GM23338 (cell line): ENCODE measurements around the gene AGAP1. TPM values are rescaled to one million over a fixed set of nuclear protein-coding genes. Genes with fewer than 3 reads are reported as not detected.

Experiments
- ATAC-seq: fragments of 200-7000 bp; cut with Tn5 transposase; 3 replicates; pipeline ENCODE4 v1.9.1; 2020
- DNase-seq: peaks from one replicate; pipeline ENCODE4 v3.0.0-alpha.2; 2015; ENCODE audit warnings: low spot score
- H2AFZ ChIP-seq: fragments of 200-600 bp; sonication (generic); 2 replicates; pipeline ENCODE4 v1.8.0; 2016; ENCODE audit warnings: antibody characterized with exemption, mild to moderate bottlenecking, moderate library complexity
- H3F3A ChIP-seq: fragments of 200-600 bp; sonication (generic); replicated peaks from 2 replicates; pipeline ENCODE4 v1.8.0; 2017; ENCODE audit warnings: antibody characterized with exemption, mixed run types, low read depth
- H3K27ac ChIP-seq: fragments of 200-600 bp; sonication (generic); 2 replicates; pipeline ENCODE4 v1.6.1; 2016; ENCODE audit warnings: low read depth
- H3K27me3 ChIP-seq: fragments of 200-600 bp; sonication (generic); 2 replicates; pipeline ENCODE4 v1.8.0; 2016; ENCODE audit warnings: mild to moderate bottlenecking, mixed run types, moderate library complexity; ENCODE audit not compliant: insufficient read depth
- H3K36me3 ChIP-seq: fragments of 200-600 bp; sonication (generic); 2 replicates; pipeline ENCODE4 v1.8.0; 2016; ENCODE audit warnings: mild to moderate bottlenecking; ENCODE audit not compliant: insufficient read depth
- H3K4me1 ChIP-seq: fragments of 200-600 bp; sonication (generic); 2 replicates; pipeline ENCODE4 v1.8.0; 2016; ENCODE audit warnings: mild to moderate bottlenecking, moderate library complexity; ENCODE audit not compliant: insufficient read depth
- H3K4me2 ChIP-seq: fragments of 200-600 bp; sonication (generic); 2 replicates; pipeline ENCODE4 v1.7.1; 2017; ENCODE audit warnings: mixed run types
- H3K4me3 ChIP-seq: fragments of 200-600 bp; sonication (generic); 2 replicates; pipeline ENCODE4 v1.6.1; 2016; ENCODE audit warnings: mixed run types
- H3K79me2 ChIP-seq: fragments of 200-600 bp; sonication (generic); replicated peaks from 2 replicates; pipeline ENCODE4 v1.8.0; 2017; ENCODE audit warnings: mild to moderate bottlenecking; ENCODE audit not compliant: insufficient read depth
- H3K9me2 ChIP-seq: fragments of 200-600 bp; sonication (generic); 2 replicates; pipeline ENCODE4 v1.8.0; 2017; ENCODE audit not compliant: insufficient read depth
- H4K20me1 ChIP-seq: fragments of 200-600 bp; sonication (generic); replicated peaks from 2 replicates; pipeline ENCODE4 v1.8.0; 2017; ENCODE audit warnings: mild to moderate bottlenecking; ENCODE audit not compliant: insufficient read depth
- H3K27ac Mint-ChIP-seq: 2 replicates; pipeline ENCODE4 v1.8.0; 2020; ENCODE audit warnings: inconsistent platforms, mild to moderate bottlenecking, moderate library complexity, mixed read lengths
- H3K27me3 Mint-ChIP-seq: 3 replicates; pipeline ENCODE4 v1.8.0; 2022; ENCODE audit warnings: low read depth, mild to moderate bottlenecking, moderate library complexity, mixed read lengths, inconsistent platforms; ENCODE audit not compliant: insufficient read depth, poor library complexity
- H3K36me3 Mint-ChIP-seq: 3 replicates; pipeline ENCODE4 v1.8.0; 2021; ENCODE audit warnings: low read depth, mild to moderate bottlenecking, inconsistent platforms, moderate library complexity, mixed read lengths
- H3K4me1 Mint-ChIP-seq: 3 replicates; pipeline ENCODE4 v1.8.0; 2020; ENCODE audit warnings: mild to moderate bottlenecking, inconsistent platforms, mixed read lengths
- H3K4me3 Mint-ChIP-seq: 3 replicates; pipeline ENCODE4 v1.8.0; 2021; ENCODE audit warnings: moderate library complexity, mild to moderate bottlenecking, inconsistent platforms, mixed read lengths
- H3K9me3 Mint-ChIP-seq: 3 replicates; pipeline ENCODE4 v1.8.0; 2020; ENCODE audit warnings: moderate library complexity, mild to moderate bottlenecking, inconsistent platforms, mixed read lengths
- EZH2 ChIP-seq: fragments of 200-600 bp; sonication (generic); IDR thresholded peaks from one replicate; pipeline ENCODE4 v1.8.0; 2017; ENCODE audit warnings: antibody characterized with exemption, mild to moderate bottlenecking, low read depth; ENCODE audit not compliant: unreplicated experiment
- JUNB ChIP-seq: IDR thresholded peaks from one replicate; pipeline ENCODE4 v1.6.1; 2016; ENCODE audit warnings: antibody characterized with exemption; ENCODE audit not compliant: unreplicated experiment
- NANOG ChIP-seq: IDR thresholded peaks from 2 replicates; pipeline ENCODE4 v1.6.1; 2016; ENCODE audit warnings: antibody characterized with exemption, borderline replicate concordance
- POLR2AphosphoS5 ChIP-seq: IDR thresholded peaks from 2 replicates; pipeline ENCODE4 v1.6.1; 2016; ENCODE audit warnings: antibody characterized with exemption, low read depth
- STAT1 ChIP-seq: IDR thresholded peaks from one replicate; pipeline ENCODE4 v1.6.1; 2016; ENCODE audit warnings: antibody characterized with exemption; ENCODE audit not compliant: unreplicated experiment
- ZNF331 ChIP-seq: fragments of 250-450 bp; sonication (Bioruptor Pico); IDR thresholded peaks from 2 replicates; pipeline ENCODE4 v1.5.0; 2020; ENCODE audit warnings: low read depth, mild to moderate bottlenecking, moderate library complexity
- polyA plus RNA-seq: library from polyadenylated mRNA; unstranded; fragments of >200 nt; fragmentation: Nextera tagmentation; extraction: Ambion mirVana; gene quantifications from 2 replicates; pipeline ENCODE4 v1.2.1, GENCODE V29; 2016
- total RNA-seq: library from RNA; depleted of rRNA; stranded (reverse); fragments of >200 nt; shearing (Covaris generic); gene quantifications from 2 replicates; pipeline ENCODE4 v1.2.3, GENCODE V29; 2014
- TF ChIP-seq, protein P1 (sequence below): IDR thresholded peaks from one replicate; pipeline ENCODE4 v1.6.1; 2018; ENCODE audit warnings: antibody characterized with exemption; ENCODE audit not compliant: unreplicated experiment
- TF ChIP-seq, protein P2 (sequence below): IDR thresholded peaks from 2 replicates; pipeline ENCODE4 v1.6.1; 2016; ENCODE audit warnings: antibody characterized with exemption
- TF ChIP-seq, protein P3 (sequence below): fragments of 250-450 bp; sonication (Bioruptor Pico); IDR thresholded peaks from 2 replicates; pipeline ENCODE4 v1.5.0; 2020; ENCODE audit warnings: mild to moderate bottlenecking, moderate library complexity

The AGAP1 gene
- total and polyA plus RNA-seq, 2 experiments from 2014 or later, result 13.3 to 27.9 TPM

DNA sequence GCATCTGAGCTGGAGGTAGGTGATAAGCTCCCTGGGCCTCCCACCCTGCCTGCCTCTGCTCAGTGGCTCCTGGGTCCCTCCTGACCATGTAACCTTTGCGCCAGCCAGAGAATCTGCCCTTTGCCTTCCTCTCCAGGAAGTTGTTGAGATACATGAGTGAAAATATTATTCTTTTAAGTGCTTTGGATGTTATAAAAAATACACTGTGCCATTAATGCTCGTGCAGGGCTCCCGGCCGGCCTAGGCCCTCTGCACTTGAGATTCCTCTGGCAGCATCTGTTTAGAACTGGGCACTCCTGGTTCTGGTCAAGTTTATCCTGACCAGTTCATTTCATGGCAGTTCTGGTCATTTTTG lies 18.8 kb downstream of the AGAP1 start:
- Mint-ChIP-seq H3K4me3 (no peak overlapping the region), H3K27me3 (peaks cover 11% of the 10 kb centered on the region), H3K36me3 (peaks cover 21% of the 10 kb centered on the region), H3K27ac (no peak overlapping the region), H3K4me1 (peaks cover 26% of the 10 kb centered on the region), H3K9me3 (peaks cover 15% of the 10 kb centered on the region)
- H3K79me2 ChIP-seq, result peaks cover 99% of the 10 kb centered on the region
- TF ChIP-seq JUNB (no peak), NANOG (no peak), EZH2 (no peak), POLR2AphosphoS5 (no peak)
- ATAC-seq (no peak), DNase-seq (no peak)
- H3K27ac ChIP-seq, result no peak overlapping the region
- peaks cover 26% of the 10 kb centered on the region for H4K20me1 ChIP-seq
- H3K4me1 ChIP-seq, result peaks cover 17% of the 10 kb centered on the region
- no peak overlapping the region for H3K4me2 ChIP-seq
- no peaks in the 10 kb centered on the region for H3K27me3 ChIP-seq
- H3K4me3 ChIP-seq, result no peak overlapping the region
- H2AFZ ChIP-seq, result no peak overlapping the region
- no peaks in the 10 kb centered on the region for H3K9me2 ChIP-seq
- no peaks in the 10 kb centered on the region for H3F3A ChIP-seq
- no peaks in the 10 kb centered on the region for H3K36me3 ChIP-seq

DNA sequence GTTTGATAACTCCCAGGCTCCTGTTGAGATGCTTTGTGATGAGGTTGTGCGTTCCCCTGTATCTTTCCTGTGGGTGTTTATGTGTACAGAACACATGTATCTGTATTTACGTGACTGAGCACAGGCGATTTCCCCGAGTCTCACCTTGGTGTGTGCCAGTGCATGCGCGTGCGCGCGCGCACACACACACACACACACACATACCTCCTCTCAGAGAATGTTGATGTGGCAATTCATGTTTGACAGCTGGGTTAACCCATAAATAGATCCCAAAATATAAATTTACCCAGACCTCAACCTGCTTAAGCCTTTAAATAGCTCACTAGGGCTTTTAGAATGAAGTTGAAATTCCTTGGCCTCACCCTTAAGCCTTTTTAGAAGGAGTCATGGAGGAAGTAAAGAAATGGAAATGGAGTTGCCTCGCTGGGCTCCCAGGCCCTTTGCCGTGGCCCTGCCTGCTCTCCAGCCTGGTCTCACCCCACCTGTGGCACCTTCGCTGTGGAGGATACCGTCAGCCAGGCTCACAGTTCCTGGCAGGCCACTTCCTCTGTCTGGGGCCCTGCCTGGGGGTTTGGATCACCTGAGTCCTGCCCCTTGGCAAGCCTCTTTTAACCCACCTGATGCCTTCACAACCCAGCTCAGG lies 20.3 kb downstream of the AGAP1 start:
- H3K27me3 Mint-ChIP-seq, result peaks cover 16% of the 10 kb centered on the region
- Histone ChIP-seq H3K4me1 (peaks cover 19% of the 10 kb centered on the region), H3K27me3 (no peaks in the 10 kb centered on the region), H4K20me1 (peaks cover 18% of the 10 kb centered on the region), H3K9me2 (no peaks in the 10 kb centered on the region), H3K36me3 (no peaks in the 10 kb centered on the region), H3K4me3 (no peak overlapping the region), H3F3A (no peaks in the 10 kb centered on the region), H2AFZ (no peak overlapping the region), H3K4me2 (no peak overlapping the region), H3K27ac (no peak overlapping the region), H3K79me2 (peaks cover 99% of the 10 kb centered on the region)
- H3K36me3 Mint-ChIP-seq, result peaks cover 21% of the 10 kb centered on the region
- peaks cover 15% of the 10 kb centered on the region for H3K9me3 Mint-ChIP-seq
- no peak overlapping the region for H3K4me3 Mint-ChIP-seq
- ATAC-seq (peak; percentile 20; the same call in 2 of the 3 replicates), DNase-seq (no peak)
- TF ChIP-seq NANOG (no peak), STAT1 (no peak), ZNF331 (CRISPR knock-in tag) (no peak)
- TF ChIP-seq, protein P1, sequence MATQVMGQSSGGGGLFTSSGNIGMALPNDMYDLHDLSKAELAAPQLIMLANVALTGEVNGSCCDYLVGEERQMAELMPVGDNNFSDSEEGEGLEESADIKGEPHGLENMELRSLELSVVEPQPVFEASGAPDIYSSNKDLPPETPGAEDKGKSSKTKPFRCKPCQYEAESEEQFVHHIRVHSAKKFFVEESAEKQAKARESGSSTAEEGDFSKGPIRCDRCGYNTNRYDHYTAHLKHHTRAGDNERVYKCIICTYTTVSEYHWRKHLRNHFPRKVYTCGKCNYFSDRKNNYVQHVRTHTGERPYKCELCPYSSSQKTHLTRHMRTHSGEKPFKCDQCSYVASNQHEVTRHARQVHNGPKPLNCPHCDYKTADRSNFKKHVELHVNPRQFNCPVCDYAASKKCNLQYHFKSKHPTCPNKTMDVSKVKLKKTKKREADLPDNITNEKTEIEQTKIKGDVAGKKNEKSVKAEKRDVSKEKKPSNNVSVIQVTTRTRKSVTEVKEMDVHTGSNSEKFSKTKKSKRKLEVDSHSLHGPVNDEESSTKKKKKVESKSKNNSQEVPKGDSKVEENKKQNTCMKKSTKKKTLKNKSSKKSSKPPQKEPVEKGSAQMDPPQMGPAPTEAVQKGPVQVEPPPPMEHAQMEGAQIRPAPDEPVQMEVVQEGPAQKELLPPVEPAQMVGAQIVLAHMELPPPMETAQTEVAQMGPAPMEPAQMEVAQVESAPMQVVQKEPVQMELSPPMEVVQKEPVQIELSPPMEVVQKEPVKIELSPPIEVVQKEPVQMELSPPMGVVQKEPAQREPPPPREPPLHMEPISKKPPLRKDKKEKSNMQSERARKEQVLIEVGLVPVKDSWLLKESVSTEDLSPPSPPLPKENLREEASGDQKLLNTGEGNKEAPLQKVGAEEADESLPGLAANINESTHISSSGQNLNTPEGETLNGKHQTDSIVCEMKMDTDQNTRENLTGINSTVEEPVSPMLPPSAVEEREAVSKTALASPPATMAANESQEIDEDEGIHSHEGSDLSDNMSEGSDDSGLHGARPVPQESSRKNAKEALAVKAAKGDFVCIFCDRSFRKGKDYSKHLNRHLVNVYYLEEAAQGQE, result no peak
- TF ChIP-seq, protein P2, sequence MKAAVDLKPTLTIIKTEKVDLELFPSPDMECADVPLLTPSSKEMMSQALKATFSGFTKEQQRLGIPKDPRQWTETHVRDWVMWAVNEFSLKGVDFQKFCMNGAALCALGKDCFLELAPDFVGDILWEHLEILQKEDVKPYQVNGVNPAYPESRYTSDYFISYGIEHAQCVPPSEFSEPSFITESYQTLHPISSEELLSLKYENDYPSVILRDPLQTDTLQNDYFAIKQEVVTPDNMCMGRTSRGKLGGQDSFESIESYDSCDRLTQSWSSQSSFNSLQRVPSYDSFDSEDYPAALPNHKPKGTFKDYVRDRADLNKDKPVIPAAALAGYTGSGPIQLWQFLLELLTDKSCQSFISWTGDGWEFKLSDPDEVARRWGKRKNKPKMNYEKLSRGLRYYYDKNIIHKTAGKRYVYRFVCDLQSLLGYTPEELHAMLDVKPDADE, result no peak
- TF ChIP-seq, protein P3, sequence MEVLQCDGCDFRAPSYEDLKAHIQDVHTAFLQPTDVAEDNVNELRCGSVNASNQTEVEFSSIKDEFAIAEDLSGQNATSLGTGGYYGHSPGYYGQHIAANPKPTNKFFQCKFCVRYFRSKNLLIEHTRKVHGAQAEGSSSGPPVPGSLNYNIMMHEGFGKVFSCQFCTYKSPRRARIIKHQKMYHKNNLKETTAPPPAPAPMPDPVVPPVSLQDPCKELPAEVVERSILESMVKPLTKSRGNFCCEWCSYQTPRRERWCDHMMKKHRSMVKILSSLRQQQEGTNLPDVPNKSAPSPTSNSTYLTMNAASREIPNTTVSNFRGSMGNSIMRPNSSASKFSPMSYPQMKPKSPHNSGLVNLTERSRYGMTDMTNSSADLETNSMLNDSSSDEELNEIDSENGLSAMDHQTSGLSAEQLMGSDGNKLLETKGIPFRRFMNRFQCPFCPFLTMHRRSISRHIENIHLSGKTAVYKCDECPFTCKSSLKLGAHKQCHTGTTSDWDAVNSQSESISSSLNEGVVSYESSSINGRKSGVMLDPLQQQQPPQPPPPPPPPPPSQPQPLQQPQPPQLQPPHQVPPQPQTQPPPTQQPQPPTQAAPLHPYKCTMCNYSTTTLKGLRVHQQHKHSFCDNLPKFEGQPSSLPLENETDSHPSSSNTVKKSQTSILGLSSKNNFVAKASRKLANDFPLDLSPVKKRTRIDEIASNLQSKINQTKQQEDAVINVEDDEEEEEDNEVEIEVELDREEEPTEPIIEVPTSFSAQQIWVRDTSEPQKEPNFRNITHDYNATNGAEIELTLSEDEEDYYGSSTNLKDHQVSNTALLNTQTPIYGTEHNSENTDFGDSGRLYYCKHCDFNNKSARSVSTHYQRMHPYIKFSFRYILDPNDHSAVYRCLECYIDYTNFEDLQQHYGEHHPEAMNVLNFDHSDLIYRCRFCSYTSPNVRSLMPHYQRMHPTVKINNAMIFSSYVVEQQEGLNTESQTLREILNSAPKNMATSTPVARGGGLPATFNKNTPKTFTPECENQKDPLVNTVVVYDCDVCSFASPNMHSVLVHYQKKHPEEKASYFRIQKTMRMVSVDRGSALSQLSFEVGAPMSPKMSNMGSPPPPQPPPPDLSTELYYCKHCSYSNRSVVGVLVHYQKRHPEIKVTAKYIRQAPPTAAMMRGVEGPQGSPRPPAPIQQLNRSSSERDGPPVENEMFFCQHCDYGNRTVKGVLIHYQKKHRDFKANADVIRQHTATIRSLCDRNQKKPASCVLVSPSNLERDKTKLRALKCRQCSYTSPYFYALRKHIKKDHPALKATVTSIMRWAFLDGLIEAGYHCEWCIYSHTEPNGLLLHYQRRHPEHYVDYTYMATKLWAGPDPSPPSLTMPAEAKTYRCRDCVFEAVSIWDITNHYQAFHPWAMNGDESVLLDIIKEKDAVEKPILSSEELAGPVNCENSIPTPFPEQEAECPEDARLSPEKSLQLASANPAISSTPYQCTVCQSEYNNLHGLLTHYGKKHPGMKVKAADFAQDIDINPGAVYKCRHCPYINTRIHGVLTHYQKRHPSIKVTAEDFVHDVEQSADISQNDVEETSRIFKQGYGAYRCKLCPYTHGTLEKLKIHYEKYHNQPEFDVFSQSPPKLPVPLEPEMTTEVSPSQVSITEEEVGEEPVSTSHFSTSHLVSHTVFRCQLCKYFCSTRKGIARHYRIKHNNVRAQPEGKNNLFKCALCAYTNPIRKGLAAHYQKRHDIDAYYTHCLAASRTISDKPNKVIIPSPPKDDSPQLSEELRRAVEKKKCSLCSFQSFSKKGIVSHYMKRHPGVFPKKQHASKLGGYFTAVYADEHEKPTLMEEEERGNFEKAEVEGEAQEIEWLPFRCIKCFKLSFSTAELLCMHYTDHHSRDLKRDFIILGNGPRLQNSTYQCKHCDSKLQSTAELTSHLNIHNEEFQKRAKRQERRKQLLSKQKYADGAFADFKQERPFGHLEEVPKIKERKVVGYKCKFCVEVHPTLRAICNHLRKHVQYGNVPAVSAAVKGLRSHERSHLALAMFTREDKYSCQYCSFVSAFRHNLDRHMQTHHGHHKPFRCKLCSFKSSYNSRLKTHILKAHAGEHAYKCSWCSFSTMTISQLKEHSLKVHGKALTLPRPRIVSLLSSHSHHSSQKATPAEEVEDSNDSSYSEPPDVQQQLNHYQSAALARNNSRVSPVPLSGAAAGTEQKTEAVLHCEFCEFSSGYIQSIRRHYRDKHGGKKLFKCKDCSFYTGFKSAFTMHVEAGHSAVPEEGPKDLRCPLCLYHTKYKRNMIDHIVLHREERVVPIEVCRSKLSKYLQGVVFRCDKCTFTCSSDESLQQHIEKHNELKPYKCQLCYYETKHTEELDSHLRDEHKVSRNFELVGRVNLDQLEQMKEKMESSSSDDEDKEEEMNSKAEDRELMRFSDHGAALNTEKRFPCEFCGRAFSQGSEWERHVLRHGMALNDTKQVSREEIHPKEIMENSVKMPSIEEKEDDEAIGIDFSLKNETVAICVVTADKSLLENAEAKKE (CRISPR knock-in tag), result no peak
- H3K4me1 Mint-ChIP-seq, result peaks cover 25% of the 10 kb centered on the region
- H3K27ac Mint-ChIP-seq, result no peak overlapping the region; the same call in 1 of the 2 replicates
